ENCODE results near the gene SLC25A22. TPM values are rescaled to one million over a fixed set of nuclear protein-coding genes. Genes with fewer than 3 reads are reported as not detected.
A peak's percentile ranks its signal among the peaks of the same experiment; 100 is the strongest.

Gene SLC25A22
- polyA plus RNA-seq, 2 donors = 10.2 TPM

- Histone ChIP-seq H3K4me3 (ENCODE audit: low read depth in 1 of 2, low read length in 2 of 2) (no peak overlapping the region), H3K36me3 (ENCODE audit: control insufficient read depth in 2 of 2, insufficient read depth in 2 of 2, low read length in 1 of 2) (peaks cover 0 to 11% of the 10 kb centered on the region in 2 donors), H3K27ac (ENCODE audit: low read depth in 2 of 2, low read length in 1 of 2) (peak overlapping the region in 1 of 2 donors; percentile 23), H3K4me1 (ENCODE audit: control insufficient read depth in 2 of 2, insufficient read depth in 2 of 2, low read length in 1 of 2) (peaks cover 0 to 20% of the 10 kb centered on the region in 2 donors), H3K9me3 (ENCODE audit: control insufficient read depth in 2 of 2, insufficient read depth in 1 of 2, low read depth in 1 of 2, low read length in 1 of 2) (no peaks in the 10 kb centered on the region), H3K27me3 (ENCODE audit: control insufficient read depth in 1 of 2, insufficient read depth in 2 of 2, low read length in 2 of 2) (no peaks in the 10 kb centered on the region)
- WGBS, 2 donors = 17 to 25% methylated on average over 24 of the region's 24 CpGs
Measured at GRCh38 chr11:783581-784015, 14.5 kb downstream of the SLC25A22 start.

DNA sequence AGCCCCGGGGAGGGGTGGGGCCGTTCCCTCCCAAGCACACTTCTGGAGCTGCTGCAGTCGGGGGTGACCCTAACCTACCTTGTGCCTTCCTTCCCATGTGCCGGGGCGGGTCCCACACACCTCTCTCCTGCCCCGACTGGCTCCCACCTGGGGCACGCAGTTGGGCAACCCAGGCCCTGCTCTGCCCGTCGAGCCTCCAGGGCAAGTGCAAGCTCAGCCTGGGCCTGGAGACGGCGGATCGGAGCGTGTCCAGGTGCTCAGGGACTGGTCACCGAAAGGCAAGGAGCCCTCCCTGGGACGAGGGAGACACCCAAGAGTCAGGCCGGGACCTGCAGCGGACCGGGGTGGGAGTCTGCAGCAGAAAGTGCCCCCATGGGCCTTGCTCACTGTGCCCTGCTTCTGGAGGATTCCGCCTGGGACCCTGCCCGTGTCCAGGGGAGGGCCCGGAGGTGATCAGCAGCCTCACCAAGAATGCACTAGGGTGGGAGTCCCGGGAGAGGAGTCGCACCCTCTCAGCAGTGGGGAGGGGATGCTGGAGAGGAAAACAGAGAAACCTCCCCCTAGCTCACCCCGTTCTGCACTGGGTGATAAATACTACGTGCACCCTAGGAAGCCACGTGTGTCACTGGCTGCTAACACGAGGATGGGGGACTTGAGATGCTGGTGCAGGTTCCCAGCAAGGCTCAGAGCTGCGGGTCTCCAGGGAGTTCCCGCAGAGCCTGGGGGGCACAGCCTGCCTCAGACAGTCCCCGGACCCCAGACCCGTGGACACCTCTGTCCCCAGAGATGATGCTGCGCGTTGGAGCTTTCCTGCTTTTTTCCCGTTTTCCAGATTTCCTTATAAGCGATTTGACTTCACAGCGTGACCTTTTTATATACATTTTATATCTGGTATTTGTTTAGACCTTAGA is 15.6 kb downstream of the SLC25A22 start:
- Histone ChIP-seq H3K4me3 (ENCODE audit: low read depth in 1 of 2, low read length in 2 of 2) (no peak overlapping the region), H3K9me3 (ENCODE audit: control insufficient read depth in 2 of 2, insufficient read depth in 1 of 2, low read depth in 1 of 2, low read length in 1 of 2) (no peaks in the 10 kb centered on the region), H3K4me1 (ENCODE audit: control insufficient read depth in 2 of 2, insufficient read depth in 2 of 2, low read length in 1 of 2) (peaks cover 3 to 24% of the 10 kb centered on the region in 2 donors), H3K27me3 (ENCODE audit: control insufficient read depth in 1 of 2, insufficient read depth in 2 of 2, low read length in 2 of 2) (no peaks in the 10 kb centered on the region), H3K36me3 (ENCODE audit: control insufficient read depth in 2 of 2, insufficient read depth in 2 of 2, low read length in 1 of 2) (peaks cover 0 to 11% of the 10 kb centered on the region in 2 donors), H3K27ac (ENCODE audit: low read depth in 2 of 2, low read length in 1 of 2) (no peak overlapping the region)
- 68 to 76% methylated on average over 35 to 36 of the region's 36 CpGs for WGBS, 2 donors

GRCh38 chr11:779955-780532 is 18.0 kb downstream of the SLC25A22 start:
- H3K36me3 ChIP-seq (ENCODE audit: control insufficient read depth in 2 of 2, insufficient read depth in 2 of 2, low read length in 1 of 2) = peaks cover 0 to 11% of the 10 kb centered on the region in 2 donors
- H3K27me3 ChIP-seq (ENCODE audit: control insufficient read depth in 1 of 2, insufficient read depth in 2 of 2, low read length in 2 of 2) = no peaks in the 10 kb centered on the region
- H3K4me3 ChIP-seq (ENCODE audit: low read depth in 1 of 2, low read length in 2 of 2) = no peak overlapping the region
- no peak overlapping the region for H3K27ac ChIP-seq (ENCODE audit: low read depth in 2 of 2, low read length in 1 of 2)
- WGBS, 2 donors = 95 to 97% methylated on average over 16 of the region's 16 CpGs
- no peaks in the 10 kb centered on the region for H3K9me3 ChIP-seq (ENCODE audit: control insufficient read depth in 2 of 2, insufficient read depth in 1 of 2, low read depth in 1 of 2, low read length in 1 of 2)
- H3K4me1 ChIP-seq (ENCODE audit: control insufficient read depth in 2 of 2, insufficient read depth in 2 of 2, low read length in 1 of 2) = peaks cover 9 to 36% of the 10 kb centered on the region in 2 donors

DNA sequence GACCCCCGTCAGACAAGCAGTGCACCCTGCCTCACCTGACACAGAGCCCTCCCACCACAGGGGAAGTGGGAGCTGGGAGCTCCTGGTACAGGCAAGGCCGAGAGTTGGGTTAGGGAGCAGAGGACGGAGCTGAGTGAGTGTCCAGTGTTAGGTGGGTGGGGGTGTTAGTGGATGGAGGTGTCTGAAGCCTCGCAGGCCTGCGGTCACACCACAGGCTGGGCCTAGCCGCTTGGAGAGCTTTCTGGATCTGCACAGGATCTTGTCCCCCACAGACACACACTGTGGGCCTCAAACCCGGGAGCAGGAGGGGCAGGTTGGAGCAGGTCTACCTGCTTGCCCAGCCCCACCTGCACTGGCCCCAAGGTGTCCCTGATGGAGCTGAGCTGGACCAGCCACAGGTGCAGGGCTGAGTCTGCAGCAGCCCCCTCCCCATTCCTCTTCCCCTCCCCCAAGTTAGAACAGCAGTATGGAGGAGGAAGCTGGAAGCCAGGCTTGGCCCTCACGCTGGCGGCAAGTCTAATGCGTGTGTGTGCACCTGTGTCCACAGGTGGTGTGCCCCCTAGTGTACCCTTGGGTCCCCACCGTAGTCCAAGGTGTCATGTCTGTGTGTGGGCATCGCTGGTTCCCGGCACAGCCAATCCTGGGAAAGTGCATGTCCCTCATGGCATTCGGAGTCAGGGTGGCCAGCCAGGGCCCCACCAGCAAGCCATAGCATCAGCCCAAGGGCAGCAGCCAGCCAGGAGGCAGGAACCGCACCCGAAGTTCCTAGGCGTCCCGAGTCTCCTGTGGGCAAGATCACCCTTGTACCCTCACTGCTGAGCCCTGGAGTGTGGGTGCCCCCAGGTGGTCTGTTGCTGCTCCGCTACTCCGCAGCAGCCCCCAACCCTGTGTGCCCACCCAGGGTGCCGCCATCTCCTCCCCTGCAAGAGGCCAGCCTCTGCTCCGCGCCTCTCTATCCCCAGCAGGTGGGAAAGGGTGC is 18.8 kb downstream of the SLC25A22 start:
- WGBS, 2 donors = 93% methylated on average over 23 of the region's 23 CpGs

DNA sequence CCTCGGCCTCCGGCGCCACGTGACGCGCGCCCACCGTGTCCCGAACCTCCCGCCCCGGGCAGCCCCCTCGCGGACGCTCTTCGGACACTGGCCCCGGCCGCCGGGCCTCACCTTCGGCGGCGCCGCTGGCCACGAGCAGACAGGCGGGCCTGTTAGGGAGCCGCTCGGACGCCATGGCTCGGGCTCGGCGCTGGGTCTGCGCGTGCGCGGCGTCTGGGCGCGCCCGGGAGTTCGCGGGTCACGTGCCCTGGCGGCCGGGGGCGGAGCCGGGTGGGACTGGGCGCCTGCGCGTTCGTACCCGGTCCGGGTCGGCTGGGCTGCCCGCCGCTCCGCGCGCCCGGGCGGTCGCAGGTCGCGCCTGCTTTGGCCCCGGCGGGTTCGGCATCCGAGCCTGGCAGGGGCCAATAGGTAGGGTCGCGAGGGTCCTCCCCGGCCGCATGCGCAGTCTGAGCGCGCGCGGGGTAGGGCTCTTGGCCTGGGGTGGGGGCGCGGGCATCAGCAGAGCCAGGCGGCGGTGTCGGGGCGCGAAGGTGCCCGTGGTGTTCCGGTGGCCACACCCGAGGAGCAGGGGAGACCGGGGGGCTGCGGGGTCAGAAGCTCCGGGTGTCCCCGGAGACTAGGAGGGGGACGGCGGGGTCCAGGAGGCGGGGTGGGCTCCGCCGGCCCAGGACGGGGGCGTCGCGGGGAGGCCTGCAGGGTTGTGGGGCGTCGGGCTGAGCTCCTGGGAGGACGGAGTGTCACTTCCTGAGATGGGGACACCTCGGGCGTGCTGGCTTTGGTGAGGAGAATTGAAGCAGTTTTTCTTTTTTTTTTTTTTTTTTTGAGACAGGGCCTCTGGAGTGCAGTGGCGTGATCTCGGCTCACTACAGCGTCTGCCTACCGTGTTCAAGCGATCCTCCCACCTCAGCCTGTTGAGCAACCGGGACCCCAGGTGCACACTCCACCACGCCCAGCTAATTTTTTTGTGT is 20.5 kb downstream of the SLC25A22 start, which contains the start of gene GATD1:
Gene GATD1 (minus strand): TSS at position 200 of the 968 bp plus-strand sequence. CDS start 25 bp downstream, at position 175.
- H3K9me3 ChIP-seq (ENCODE audit: control insufficient read depth in 2 of 2, insufficient read depth in 1 of 2, low read depth in 1 of 2, low read length in 1 of 2) = no peaks in the 10 kb centered on the region
- H3K27me3 ChIP-seq (ENCODE audit: control insufficient read depth in 1 of 2, insufficient read depth in 2 of 2, low read length in 2 of 2) = no peaks in the 10 kb centered on the region
- 1% methylated on average over 93 to 110 of the region's 110 CpGs for WGBS, 2 donors
- H3K4me1 ChIP-seq (ENCODE audit: control insufficient read depth in 2 of 2, insufficient read depth in 2 of 2, low read length in 1 of 2) = peaks cover 13 to 35% of the 10 kb centered on the region in 2 donors
- peak within 1 kb of the TSS; percentile 81 to 83 for H3K27ac ChIP-seq (ENCODE audit: low read depth in 2 of 2, low read length in 1 of 2)
- peaks cover 3 to 28% of the 10 kb centered on the region in 2 donors for H3K36me3 ChIP-seq (ENCODE audit: control insufficient read depth in 2 of 2, insufficient read depth in 2 of 2, low read length in 1 of 2)
- H3K4me3 ChIP-seq (ENCODE audit: low read depth in 1 of 2, low read length in 2 of 2) = peak within 1 kb of the TSS; percentile 59 to 94

More for the DNA sequence above, 18.8 kb downstream of the SLC25A22 start:
- no peaks in the 10 kb centered on the region for H3K27me3 ChIP-seq (ENCODE audit: control insufficient read depth in 1 of 2, insufficient read depth in 2 of 2, low read length in 2 of 2)
- H3K4me3 ChIP-seq (ENCODE audit: low read depth in 1 of 2, low read length in 2 of 2) = no peak overlapping the region
- H3K9me3 ChIP-seq (ENCODE audit: control insufficient read depth in 2 of 2, insufficient read depth in 1 of 2, low read depth in 1 of 2, low read length in 1 of 2) = no peaks in the 10 kb centered on the region
- H3K36me3 ChIP-seq (ENCODE audit: control insufficient read depth in 2 of 2, insufficient read depth in 2 of 2, low read length in 1 of 2) = peaks cover 0 to 15% of the 10 kb centered on the region in 2 donors
- peaks cover 13 to 39% of the 10 kb centered on the region in 2 donors for H3K4me1 ChIP-seq (ENCODE audit: control insufficient read depth in 2 of 2, insufficient read depth in 2 of 2, low read length in 1 of 2)
- no peak overlapping the region for H3K27ac ChIP-seq (ENCODE audit: low read depth in 2 of 2, low read length in 1 of 2)

GRCh38 chr11:776561-777287 is 21.4 kb downstream of the SLC25A22 start:
- peaks cover 3 to 34% of the 10 kb centered on the region in 2 donors for H3K36me3 ChIP-seq (ENCODE audit: control insufficient read depth in 2 of 2, insufficient read depth in 2 of 2, low read length in 1 of 2)
- H3K9me3 ChIP-seq (ENCODE audit: control insufficient read depth in 2 of 2, insufficient read depth in 1 of 2, low read depth in 1 of 2, low read length in 1 of 2) = no peaks in the 10 kb centered on the region
- peak overlapping the region; percentile 59 to 94 for H3K4me3 ChIP-seq (ENCODE audit: low read depth in 1 of 2, low read length in 2 of 2)
- peak overlapping the region; percentile 81 to 83 for H3K27ac ChIP-seq (ENCODE audit: low read depth in 2 of 2, low read length in 1 of 2)
- peaks cover 13 to 27% of the 10 kb centered on the region in 2 donors for H3K4me1 ChIP-seq (ENCODE audit: control insufficient read depth in 2 of 2, insufficient read depth in 2 of 2, low read length in 1 of 2)
- WGBS, 2 donors = 0 to 1% methylated on average over 45 to 62 of the region's 65 CpGs
- no peaks in the 10 kb centered on the region for H3K27me3 ChIP-seq (ENCODE audit: control insufficient read depth in 1 of 2, insufficient read depth in 2 of 2, low read length in 2 of 2)

GRCh38 chr11:776263-776560 is 21.9 kb downstream of the SLC25A22 start:
- H3K36me3 ChIP-seq (ENCODE audit: control insufficient read depth in 2 of 2, insufficient read depth in 2 of 2, low read length in 1 of 2) = peaks cover 3 to 39% of the 10 kb centered on the region in 2 donors
- H3K27ac ChIP-seq (ENCODE audit: low read depth in 2 of 2, low read length in 1 of 2) = peak overlapping the region; percentile 4 to 81
- peaks cover 13 to 27% of the 10 kb centered on the region in 2 donors for H3K4me1 ChIP-seq (ENCODE audit: control insufficient read depth in 2 of 2, insufficient read depth in 2 of 2, low read length in 1 of 2)
- H3K4me3 ChIP-seq (ENCODE audit: low read depth in 1 of 2, low read length in 2 of 2) = peak overlapping the region; percentile 59 to 94
- WGBS, 2 donors = 31 to 34% methylated on average over 11 of the region's 11 CpGs
- no peaks in the 10 kb centered on the region for H3K27me3 ChIP-seq (ENCODE audit: control insufficient read depth in 1 of 2, insufficient read depth in 2 of 2, low read length in 2 of 2)
- no peaks in the 10 kb centered on the region for H3K9me3 ChIP-seq (ENCODE audit: control insufficient read depth in 2 of 2, insufficient read depth in 1 of 2, low read depth in 1 of 2, low read length in 1 of 2)

Measured in esophagus (tissue), 2 donors.